ENCODE measurements around the gene ARAP1.

- TF ChIP-seq, protein P1, sequence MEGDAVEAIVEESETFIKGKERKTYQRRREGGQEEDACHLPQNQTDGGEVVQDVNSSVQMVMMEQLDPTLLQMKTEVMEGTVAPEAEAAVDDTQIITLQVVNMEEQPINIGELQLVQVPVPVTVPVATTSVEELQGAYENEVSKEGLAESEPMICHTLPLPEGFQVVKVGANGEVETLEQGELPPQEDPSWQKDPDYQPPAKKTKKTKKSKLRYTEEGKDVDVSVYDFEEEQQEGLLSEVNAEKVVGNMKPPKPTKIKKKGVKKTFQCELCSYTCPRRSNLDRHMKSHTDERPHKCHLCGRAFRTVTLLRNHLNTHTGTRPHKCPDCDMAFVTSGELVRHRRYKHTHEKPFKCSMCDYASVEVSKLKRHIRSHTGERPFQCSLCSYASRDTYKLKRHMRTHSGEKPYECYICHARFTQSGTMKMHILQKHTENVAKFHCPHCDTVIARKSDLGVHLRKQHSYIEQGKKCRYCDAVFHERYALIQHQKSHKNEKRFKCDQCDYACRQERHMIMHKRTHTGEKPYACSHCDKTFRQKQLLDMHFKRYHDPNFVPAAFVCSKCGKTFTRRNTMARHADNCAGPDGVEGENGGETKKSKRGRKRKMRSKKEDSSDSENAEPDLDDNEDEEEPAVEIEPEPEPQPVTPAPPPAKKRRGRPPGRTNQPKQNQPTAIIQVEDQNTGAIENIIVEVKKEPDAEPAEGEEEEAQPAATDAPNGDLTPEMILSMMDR (conservative IDR thresholded peaks at IDR 0.05; ENCODE audit: low read length), result no peak
- TF ChIP-seq EZH2phosphoT487 (IDR thresholded peaks at IDR 0.05; ENCODE audit: borderline replicate concordance), result no peak
These were observed 6.7 kb downstream of the ARAP1 start for GRCh38 chr11:72745511-72745910.

All from Loucy (cell line).